GM19240 (cell line): ENCODE results near the gene RCE1.
A peak's percentile ranks its signal among the peaks of the same experiment; 100 is the strongest.

Experiments
- DNase-seq: peaks from one replicate; pipeline ENCODE4 v3.0.0; 2011; ENCODE audit warnings: low spot score; ENCODE audit not compliant: insufficient read length

The RCE1 gene

GRCh38 chr11:66885469-66885868 lies 42.2 kb downstream of the RCE1 start:
- no peak for DNase-seq

GRCh38 chr11:66885950-66886440 lies 42.8 kb downstream of the RCE1 start:
- DNase-seq: no peak

DNA sequence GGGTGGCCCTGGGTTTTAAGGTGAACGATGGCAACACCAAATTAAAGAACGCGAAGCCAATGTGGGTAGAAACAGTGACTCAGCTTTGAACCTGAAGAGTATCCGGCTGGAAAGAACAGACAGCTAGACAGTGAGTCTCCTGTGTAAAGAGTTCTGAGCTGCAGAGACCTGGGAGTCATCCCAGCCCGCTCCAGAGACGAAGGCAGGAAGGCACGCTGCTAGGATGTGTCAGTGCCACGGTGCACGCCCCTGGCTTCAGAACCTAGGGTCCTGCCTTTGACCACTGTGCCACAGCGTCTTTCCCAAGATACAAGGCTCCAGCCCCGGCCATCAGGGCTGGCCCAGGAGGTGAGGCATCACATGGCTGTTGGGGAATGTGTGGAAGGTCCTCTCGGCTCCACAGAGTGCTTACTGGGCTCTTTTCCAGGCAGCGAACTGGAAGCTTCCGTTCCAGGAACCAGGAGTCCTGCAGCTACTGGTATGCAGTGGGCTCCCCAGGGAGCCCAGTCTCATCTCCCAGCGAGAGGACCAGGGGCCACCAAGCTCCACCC lies 43.5 kb downstream of the RCE1 start:
- DNase-seq: no peak

DNA sequence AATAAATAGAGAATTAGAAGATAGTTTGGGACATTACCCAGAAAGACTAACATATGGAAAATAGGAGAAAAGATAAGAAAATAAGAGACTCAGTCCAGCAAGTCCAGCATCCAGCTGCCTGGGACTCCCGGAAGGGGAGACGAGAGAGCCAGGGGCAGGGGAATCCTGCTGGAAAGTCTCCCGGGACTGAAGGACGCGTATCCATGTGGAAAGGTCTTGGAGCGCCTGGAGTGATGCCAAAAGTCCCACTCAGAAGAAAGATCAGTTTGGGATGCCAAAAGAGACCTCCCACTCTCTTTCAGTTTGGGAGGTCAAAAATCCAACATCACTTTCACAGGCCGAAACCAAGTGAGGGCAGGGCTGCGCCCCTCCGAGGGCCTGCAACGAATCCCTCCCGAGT lies 44.3 kb downstream of the RCE1 start:
- no peak for DNase-seq

DNA sequence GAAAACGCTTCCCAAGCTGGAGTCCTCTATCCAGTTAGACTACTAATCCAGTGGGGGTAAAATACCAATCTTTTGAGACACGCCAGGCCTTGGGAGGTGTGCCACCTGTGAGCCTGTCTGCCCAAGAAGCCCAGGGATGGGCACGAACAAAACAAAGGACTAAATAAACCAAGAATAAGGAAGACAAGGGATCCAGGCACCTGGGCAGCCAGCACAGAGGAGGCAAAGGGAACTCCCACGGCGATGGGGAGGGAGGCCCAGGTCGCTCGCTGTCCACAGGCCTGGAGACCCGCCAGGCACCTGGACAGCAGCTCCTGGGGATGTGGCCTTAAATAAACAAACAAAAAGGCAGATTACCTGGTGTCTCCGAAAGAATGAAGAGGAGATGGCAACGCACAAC lies 45.0 kb downstream of the RCE1 start:
- no peak for DNase-seq

GRCh38 chr11:66889960-66890359 lies 46.7 kb downstream of the RCE1 start:
- no peak for DNase-seq

- DNase-seq: peak; percentile 79
These were observed 48.8 kb downstream of the RCE1 start for GRCh38 chr11:66891851-66892660.

DNA sequence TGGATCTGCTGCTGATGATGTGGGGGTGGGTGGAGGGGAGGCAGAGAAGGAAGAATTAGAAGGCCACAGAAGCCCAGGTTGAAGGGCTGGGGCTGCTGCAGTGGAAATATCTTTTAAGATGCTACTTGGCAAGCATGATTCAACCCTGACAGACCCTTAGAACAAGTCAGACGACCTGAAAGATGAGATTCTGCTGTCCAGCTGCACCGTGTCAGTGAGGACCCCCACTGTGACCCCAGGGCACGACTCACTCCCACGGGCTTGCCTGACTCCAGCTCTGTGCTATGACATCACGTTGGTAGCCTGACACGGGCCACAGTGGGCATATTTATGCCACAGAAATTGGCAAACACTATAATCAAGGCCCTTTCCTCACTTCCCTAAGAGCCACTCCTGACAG lies 49.7 kb downstream of the RCE1 start:
- no peak for DNase-seq

- DNase-seq: no peak
These were observed 50.9 kb downstream of the RCE1 start for GRCh38 chr11:66894141-66894540.
